NCI-H2081 (cell line): ENCODE measurements around the gene DMXL2.

Experiments
- DNase-seq, 2 experiments: peaks; one replicate each; lab custom pipeline; 2025; lab: John Stamatoyannopoulos, UW

DMXL2 gene

GRCh38 chr15:51405693-51406523, 216.7 kb downstream of the DMXL2 start:
- DNase-seq: no peak

DNA sequence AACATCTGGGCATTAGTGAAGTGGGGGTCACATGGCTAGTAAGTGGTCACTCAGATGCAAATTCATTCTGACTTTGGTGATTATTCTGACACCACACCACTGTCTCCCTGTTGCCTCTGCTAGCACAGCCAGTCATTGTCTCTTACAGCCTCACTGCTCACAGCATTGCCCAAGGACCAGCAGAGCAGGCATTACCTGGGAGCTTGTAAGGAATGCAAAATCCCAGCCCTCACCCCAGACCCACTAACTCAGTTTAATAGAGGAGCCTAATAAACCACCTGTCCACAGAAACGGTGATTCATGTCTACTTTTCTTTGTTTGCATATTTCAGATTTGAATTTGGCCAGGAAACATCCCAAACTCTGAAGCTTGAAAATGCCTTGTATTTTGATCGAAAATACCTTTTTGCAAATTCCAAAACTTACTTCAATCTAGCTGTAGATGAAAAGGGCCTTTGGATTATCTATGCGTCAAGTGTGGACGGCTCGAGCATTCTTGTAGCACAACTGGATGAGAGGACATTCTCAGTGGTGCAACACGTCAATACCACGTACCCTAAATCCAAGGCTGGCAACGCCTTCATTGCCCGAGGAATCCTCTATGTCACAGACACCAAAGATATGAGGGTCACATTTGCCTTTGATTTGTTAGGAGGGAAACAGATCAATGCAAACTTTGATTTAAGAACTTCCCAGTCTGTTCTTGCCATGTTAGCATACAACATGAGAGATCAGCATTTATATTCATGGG, 218.4 kb downstream of the DMXL2 start:
- DNase-seq: no peak

- DNase-seq: peak; percentile 21 to 23
These were observed 219.3 kb downstream of the DMXL2 start for GRCh38 chr15:51403072-51403878.

- peak; percentile 17 to 34 for DNase-seq
These were observed 220.6 kb downstream of the DMXL2 start for GRCh38 chr15:51401872-51402517.

GRCh38 chr15:51401051-51401780, 221.4 kb downstream of the DMXL2 start:
- DNase-seq: no peak

DNA sequence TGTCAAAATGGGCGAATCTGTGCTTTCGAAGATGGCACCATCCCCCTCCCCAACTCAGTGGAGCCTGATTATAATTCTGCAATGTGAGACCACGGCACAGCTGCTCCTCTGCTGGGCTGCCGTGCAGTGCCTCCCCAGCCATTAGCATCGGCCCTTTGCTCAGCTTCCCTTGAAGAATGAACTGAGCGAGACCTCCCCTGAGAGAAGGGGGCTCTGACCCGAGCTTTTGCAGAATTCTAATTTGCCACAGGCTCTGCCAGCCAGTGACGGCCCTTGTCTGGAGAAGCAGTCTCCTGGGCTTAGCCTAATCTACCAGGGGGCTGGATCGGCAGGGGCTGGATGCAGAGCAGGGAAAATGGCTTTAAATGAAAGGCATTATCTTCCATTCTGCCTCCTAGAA, 223.9 kb downstream of the DMXL2 start:
- no peak for DNase-seq
